SJCRH30 (cell line): ENCODE data around the gene IRF8. TPM values are rescaled to one million over a fixed set of nuclear protein-coding genes. Genes with fewer than 3 reads are reported as not detected.

ENCODE experiments used
- DNase-seq, 2 experiments: peaks; one replicate each; pipeline ENCODE4 v3.0.0-alpha.2; 2015 to 2020
- H3K27ac ChIP-seq: fragments of 250-450 bp; sonication (Bioruptor Pico); 2 replicates; pipeline ENCODE4 v1.5.1; 2020; ENCODE audit warnings: mild to moderate bottlenecking, moderate library complexity
- H3K27me3 ChIP-seq: fragments of 250-450 bp; sonication (Bioruptor Pico); 2 replicates; pipeline ENCODE4 v1.5.1; 2020; ENCODE audit warnings: mild to moderate bottlenecking, moderate library complexity
- H3K36me3 ChIP-seq: fragments of 250-450 bp; sonication (Bioruptor Pico); 2 replicates; pipeline ENCODE4 v1.5.1; 2020; ENCODE audit warnings: mild to moderate bottlenecking, moderate library complexity
- H3K4me1 ChIP-seq: fragments of 250-450 bp; sonication (Bioruptor Pico); 2 replicates; pipeline ENCODE4 v1.5.1; 2020; ENCODE audit warnings: mild to moderate bottlenecking, moderate library complexity
- H3K4me3 ChIP-seq: fragments of 250-450 bp; sonication (Bioruptor Pico); 2 replicates; pipeline ENCODE4 v1.5.1; 2020; ENCODE audit warnings: mild to moderate bottlenecking, moderate library complexity
- H3K9me3 ChIP-seq: fragments of 250-450 bp; sonication (Bioruptor Pico); replicated peaks from 2 replicates; pipeline ENCODE4 v1.5.1; 2020; ENCODE audit warnings: mild to moderate bottlenecking, moderate library complexity
- total RNA-seq: library from RNA; depleted of rRNA; stranded (reverse); fragments of >200 nt; shearing (Covaris generic); gene quantifications from 2 replicates; pipeline ENCODE4 v1.2.3, GENCODE V29; 2014

Gene IRF8
- total RNA-seq, 1 experiment from 2014 or later, result not detected

GRCh38 chr16:85923153-85924021 is 24.4 kb downstream of the IRF8 start:
- Histone ChIP-seq H3K27me3 (no peaks in the 10 kb centered on the region), H3K4me1 (peaks cover 3% of the 10 kb centered on the region; the same call in 1 of the 2 replicates), H3K9me3 (no peaks in the 10 kb centered on the region), H3K36me3 (no peaks in the 10 kb centered on the region), H3K27ac (no peak overlapping the region), H3K4me3 (no peak overlapping the region)
- peak; percentile 14 for DNase-seq

- Histone ChIP-seq H3K36me3 (no peaks in the 10 kb centered on the region), H3K27me3 (no peaks in the 10 kb centered on the region), H3K4me3 (no peak overlapping the region), H3K27ac (no peak overlapping the region), H3K9me3 (no peaks in the 10 kb centered on the region), H3K4me1 (peaks cover 3% of the 10 kb centered on the region; the same call in 1 of the 2 replicates)
- no peak for DNase-seq
Measured at GRCh38 chr16:85924675-85925074, 25.7 kb downstream of the IRF8 start.

GRCh38 chr16:85926370-85926769 is 27.4 kb downstream of the IRF8 start:
- no peaks in the 10 kb centered on the region for H3K9me3 ChIP-seq
- peaks cover 3% of the 10 kb centered on the region; the same call in 1 of the 2 replicates for H3K4me1 ChIP-seq
- H3K4me3 ChIP-seq, result no peak overlapping the region
- H3K27me3 ChIP-seq, result no peaks in the 10 kb centered on the region
- DNase-seq, result no peak
- H3K27ac ChIP-seq, result no peak overlapping the region
- H3K36me3 ChIP-seq, result no peaks in the 10 kb centered on the region

GRCh38 chr16:85927371-85927770 is 28.4 kb downstream of the IRF8 start:
- no peaks in the 10 kb centered on the region for H3K27me3 ChIP-seq
- DNase-seq, result no peak
- H3K4me1 ChIP-seq, result peaks cover 3% of the 10 kb centered on the region; the same call in 1 of the 2 replicates
- H3K4me3 ChIP-seq, result no peak overlapping the region
- no peak overlapping the region for H3K27ac ChIP-seq
- no peaks in the 10 kb centered on the region for H3K36me3 ChIP-seq
- H3K9me3 ChIP-seq, result no peaks in the 10 kb centered on the region

- DNase-seq, result no peak
- no peaks in the 10 kb centered on the region for H3K36me3 ChIP-seq
- no peak overlapping the region for H3K27ac ChIP-seq
- H3K4me1 ChIP-seq, result peaks cover 3% of the 10 kb centered on the region; the same call in 1 of the 2 replicates
- H3K4me3 ChIP-seq, result no peak overlapping the region
- H3K9me3 ChIP-seq, result no peaks in the 10 kb centered on the region
- no peaks in the 10 kb centered on the region for H3K27me3 ChIP-seq
Measured at GRCh38 chr16:85927959-85928358, 29.0 kb downstream of the IRF8 start.

- no peak overlapping the region for H3K4me3 ChIP-seq
- H3K36me3 ChIP-seq, result no peaks in the 10 kb centered on the region
- DNase-seq, result no peak
- no peak overlapping the region for H3K27ac ChIP-seq
- no peaks in the 10 kb centered on the region for H3K27me3 ChIP-seq
- H3K9me3 ChIP-seq, result no peaks in the 10 kb centered on the region
- peaks cover 3% of the 10 kb centered on the region; the same call in 1 of the 2 replicates for H3K4me1 ChIP-seq
Measured at GRCh38 chr16:85928401-85928820, 29.4 kb downstream of the IRF8 start.

- H3K36me3 ChIP-seq, result no peaks in the 10 kb centered on the region
- no peak for DNase-seq
- H3K4me3 ChIP-seq, result no peak overlapping the region
- no peaks in the 10 kb centered on the region for H3K27me3 ChIP-seq
- H3K9me3 ChIP-seq, result no peaks in the 10 kb centered on the region
- H3K4me1 ChIP-seq, result no peaks in the 10 kb centered on the region
- no peak overlapping the region for H3K27ac ChIP-seq
Measured at GRCh38 chr16:85929259-85929721, 30.3 kb downstream of the IRF8 start.

- Histone ChIP-seq H3K36me3 (no peaks in the 10 kb centered on the region), H3K4me3 (no peak overlapping the region), H3K4me1 (no peaks in the 10 kb centered on the region), H3K9me3 (no peaks in the 10 kb centered on the region), H3K27me3 (no peaks in the 10 kb centered on the region), H3K27ac (no peak overlapping the region)
- no peak for DNase-seq
Measured at GRCh38 chr16:85930301-85930700, 31.3 kb downstream of the IRF8 start.

- Histone ChIP-seq H3K27ac (no peak overlapping the region), H3K4me3 (no peak overlapping the region), H3K9me3 (no peaks in the 10 kb centered on the region), H3K27me3 (no peaks in the 10 kb centered on the region), H3K36me3 (no peaks in the 10 kb centered on the region), H3K4me1 (no peaks in the 10 kb centered on the region)
- DNase-seq, result no peak
Measured at GRCh38 chr16:85931596-85932402, 32.8 kb downstream of the IRF8 start.

GRCh38 chr16:85934210-85934609 is 35.2 kb downstream of the IRF8 start:
- Histone ChIP-seq H3K27ac (no peak overlapping the region), H3K9me3 (no peaks in the 10 kb centered on the region), H3K27me3 (no peaks in the 10 kb centered on the region), H3K4me3 (no peak overlapping the region), H3K4me1 (no peaks in the 10 kb centered on the region), H3K36me3 (no peaks in the 10 kb centered on the region)
- no peak for DNase-seq

GRCh38 chr16:85935391-85935973 is 36.5 kb downstream of the IRF8 start:
- Histone ChIP-seq H3K27ac (no peak overlapping the region), H3K36me3 (no peaks in the 10 kb centered on the region), H3K9me3 (no peaks in the 10 kb centered on the region), H3K27me3 (no peaks in the 10 kb centered on the region), H3K4me3 (no peak overlapping the region), H3K4me1 (no peaks in the 10 kb centered on the region)
- DNase-seq, result no peak

- Histone ChIP-seq H3K36me3 (no peaks in the 10 kb centered on the region), H3K9me3 (no peaks in the 10 kb centered on the region), H3K4me1 (no peaks in the 10 kb centered on the region), H3K27me3 (no peaks in the 10 kb centered on the region), H3K4me3 (no peak overlapping the region), H3K27ac (no peak overlapping the region)
- no peak for DNase-seq
Measured at GRCh38 chr16:85935974-85936760, 37.2 kb downstream of the IRF8 start.

- Histone ChIP-seq H3K36me3 (no peaks in the 10 kb centered on the region), H3K27me3 (no peaks in the 10 kb centered on the region), H3K27ac (no peak overlapping the region), H3K9me3 (no peaks in the 10 kb centered on the region), H3K4me1 (no peaks in the 10 kb centered on the region), H3K4me3 (no peak overlapping the region)
- DNase-seq, result no peak
Measured at GRCh38 chr16:85936816-85937215, 37.9 kb downstream of the IRF8 start.

- no peaks in the 10 kb centered on the region for H3K9me3 ChIP-seq
- no peaks in the 10 kb centered on the region for H3K27me3 ChIP-seq
- H3K4me3 ChIP-seq, result no peak overlapping the region
- H3K27ac ChIP-seq, result no peak overlapping the region
- DNase-seq, result no peak
- no peaks in the 10 kb centered on the region for H3K36me3 ChIP-seq
- no peaks in the 10 kb centered on the region for H3K4me1 ChIP-seq
Measured at GRCh38 chr16:85940214-85940613, 41.3 kb downstream of the IRF8 start.
